Measurements from ENCODE around the gene FCGR3B.
"Not testable (repeated sequence)": the region's sequence is repeated elsewhere in the genome, so short reads cannot be mapped to it uniquely, and the experiment has no call there.

Gene FCGR3B

GRCh38 chr1:161605024-161605423 is 26.0 kb downstream of the FCGR3B start:
- DNase-seq (ENCODE audit: low read depth), result not testable (repeated sequence)

GRCh38 chr1:161597077-161597476 is 33.9 kb downstream of the FCGR3B start:
- DNase-seq (ENCODE audit: low read depth), result not testable (repeated sequence)

- DNase-seq (ENCODE audit: low read depth), result peak; percentile 11
These were observed 35.4 kb downstream of the FCGR3B start for GRCh38 chr1:161595583-161595982.

- DNase-seq (ENCODE audit: low read depth), result not testable (repeated sequence)
These were observed 35.8 kb downstream of the FCGR3B start for GRCh38 chr1:161595173-161595572.

- not testable (repeated sequence) for DNase-seq (ENCODE audit: low read depth)
These were observed 36.5 kb downstream of the FCGR3B start for GRCh38 chr1:161594269-161594984.

- not testable (repeated sequence) for DNase-seq (ENCODE audit: low read depth)
These were observed 37.8 kb downstream of the FCGR3B start for GRCh38 chr1:161593092-161593755.

GRCh38 chr1:161592586-161592985 is 38.4 kb downstream of the FCGR3B start:
- not testable (repeated sequence) for DNase-seq (ENCODE audit: low read depth)

GRCh38 chr1:161589920-161590319 is 41.1 kb downstream of the FCGR3B start:
- not testable (repeated sequence) for DNase-seq (ENCODE audit: low read depth)

GRCh38 chr1:161589365-161589764 is 41.6 kb downstream of the FCGR3B start:
- DNase-seq (ENCODE audit: low read depth), result not testable (repeated sequence)

- not testable (repeated sequence) for DNase-seq (ENCODE audit: low read depth)
These were observed 42.4 kb downstream of the FCGR3B start for GRCh38 chr1:161588596-161588995.

GRCh38 chr1:161582882-161583281 is 48.1 kb downstream of the FCGR3B start:
- DNase-seq (ENCODE audit: low read depth), result not testable (repeated sequence)

- not testable (repeated sequence) for DNase-seq (ENCODE audit: low read depth)
These were observed 50.0 kb downstream of the FCGR3B start for GRCh38 chr1:161580879-161581537.

GRCh38 chr1:161579856-161580507 is 51.0 kb downstream of the FCGR3B start:
- not testable (repeated sequence) for DNase-seq (ENCODE audit: low read depth)

- not testable (repeated sequence) for DNase-seq (ENCODE audit: low read depth)
These were observed 54.3 kb downstream of the FCGR3B start for GRCh38 chr1:161576676-161577075.

Measured in iris pigment epithelial cell (primary cell).